OCI-LY1 (cell line): ENCODE data around the gene CHST10.

Experiments
- CTCF ChIP-seq: fragments of 200-600 bp; sonication (generic), shearing (Covaris generic); IDR thresholded peaks from 2 replicates; pipeline ENCODE4 v1.5.1; 2017; ENCODE audit warnings: mild to moderate bottlenecking, antibody characterized with exemption, low read length, moderate library complexity, mixed read lengths
- EZH2 ChIP-seq: fragments of 200-600 bp; sonication (generic), shearing (Covaris generic); IDR thresholded peaks from 2 replicates; pipeline ENCODE4 v1.8.0; 2017; ENCODE audit warnings: borderline replicate concordance, mixed run types, mild to moderate bottlenecking, antibody characterized with exemption, low read length, moderate library complexity, mixed read lengths

GRCh38 chr2:100451092-100451491, 33.6 kb upstream of the CHST10 start:
- TF ChIP-seq CTCF (no peak), EZH2 (no peak)
